Motor neuron (in vitro differentiated cells): Measurements from ENCODE around the gene RNF130. TPM values are rescaled to one million over a fixed set of nuclear protein-coding genes. Genes with fewer than 3 reads are reported as not detected.

Source experiments
- ATAC-seq, 8 experiments: fragments of 200-7000 bp; cut with Tn5 transposase; replicated peaks in 6 of 8; 2 replicates each; pipeline ENCODE4 v1.8.0; 2021; ENCODE audit warnings: mild to moderate bottlenecking in 8 of 8, moderate library complexity in 8 of 8
- H3K27ac ChIP-seq, 2 donors: fragments of 250-450 bp; sonication (Bioruptor Pico); 2 replicates each; pipeline ENCODE4 v1.9.0; 2021; ENCODE audit warnings: antibody characterized with exemption in 2 of 2, mild to moderate bottlenecking in 2 of 2, moderate library complexity in 1 of 2
- H3K4me1 ChIP-seq, 2 donors: fragments of 250-450 bp; sonication (Bioruptor Pico); replicated peaks in 1 of 2; 2 replicates each; pipeline ENCODE4 v1.6.1; 2021; ENCODE audit warnings: antibody characterized with exemption in 2 of 2, mild to moderate bottlenecking in 2 of 2, moderate library complexity in 1 of 2
- H3K4me3 ChIP-seq, 5 donors: fragments of 250-450 bp; sonication (Bioruptor Pico); 2 replicates each; pipeline ENCODE4 v1.9.0; 2021; ENCODE audit warnings: antibody characterized with exemption in 5 of 5, mild to moderate bottlenecking in 5 of 5, moderate library complexity in 4 of 5
- WGBS, 10 experiments: fragments of 450-650 bp; shearing (Covaris generic); methylation state at CpG; one replicate each; pipeline ENCODE4 v1.0.0; 2022; 5-methylcytosine and 5-hydroxymethylcytosine counted together
- in situ Hi-C, 9 experiments: fragments of 400-800 bp; cut with MboI; loops; one replicate each; pipeline ENCODE4 v1.15.0; 2021; ENCODE audit warnings: low sequenced_read_pairs in 9 of 9, low pct_unique_long_range_greater_than_20kb in 2 of 9; ENCODE audit not compliant: unreplicated experiment in 9 of 9
- total RNA-seq, 8 experiments: library from RNA; unstranded; fragments of 300-600 nt; gene quantifications; 2 replicates each; pipeline versions ENCODE4 v1.2.3 to v1.2.4, GENCODE V29; 2022

Gene RNF130
- total RNA-seq, 8 experiments from 2014 or later = 28.4 to 69.9 (median 49.5) TPM

DNA sequence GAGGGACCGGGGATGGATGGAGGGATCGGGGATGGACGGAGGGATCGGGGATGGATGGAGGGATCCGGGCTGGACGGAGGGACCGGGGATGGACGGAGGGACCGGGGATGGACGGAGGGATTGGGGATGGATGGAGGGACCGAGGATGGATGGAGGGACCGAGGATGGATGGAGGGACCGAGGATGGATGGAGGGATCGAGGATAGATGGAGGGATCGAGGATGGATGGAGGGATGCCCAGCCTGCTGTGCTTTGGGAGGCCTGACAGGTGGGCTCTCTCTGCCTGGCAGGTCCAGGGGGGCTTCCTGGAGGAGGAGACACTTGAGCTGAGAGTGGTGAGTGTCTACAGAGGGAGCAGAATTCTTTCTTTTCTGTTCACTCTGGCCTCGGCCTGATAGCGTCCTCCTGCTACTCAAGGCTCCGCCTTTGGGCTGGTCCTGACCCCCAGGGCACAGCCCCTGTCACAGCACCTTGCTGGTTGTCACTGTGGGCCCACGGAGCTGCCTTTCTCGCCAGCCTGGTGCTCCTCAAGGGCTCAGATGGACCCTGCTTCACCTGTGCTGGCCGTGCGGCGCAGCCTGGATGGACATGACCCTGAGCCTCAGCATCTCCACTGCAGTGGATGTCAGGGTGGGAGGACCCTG, 42.2 kb upstream of the RNF130 start:
- Histone ChIP-seq H3K27ac (no peak overlapping the region), H3K4me1 (peaks cover 6 to 12% of the 10 kb centered on the region in 2 donors), H3K4me3 (no peak overlapping the region)
- in situ Hi-C loops = no loop called here
- ATAC-seq = no peak
- WGBS, 10 experiments = 40 to 100% (median 100%) methylated on average over 1 to 3 of the region's 23 CpGs; no CpG with 5 or more reads in 5 of the 10 experiments

DNA sequence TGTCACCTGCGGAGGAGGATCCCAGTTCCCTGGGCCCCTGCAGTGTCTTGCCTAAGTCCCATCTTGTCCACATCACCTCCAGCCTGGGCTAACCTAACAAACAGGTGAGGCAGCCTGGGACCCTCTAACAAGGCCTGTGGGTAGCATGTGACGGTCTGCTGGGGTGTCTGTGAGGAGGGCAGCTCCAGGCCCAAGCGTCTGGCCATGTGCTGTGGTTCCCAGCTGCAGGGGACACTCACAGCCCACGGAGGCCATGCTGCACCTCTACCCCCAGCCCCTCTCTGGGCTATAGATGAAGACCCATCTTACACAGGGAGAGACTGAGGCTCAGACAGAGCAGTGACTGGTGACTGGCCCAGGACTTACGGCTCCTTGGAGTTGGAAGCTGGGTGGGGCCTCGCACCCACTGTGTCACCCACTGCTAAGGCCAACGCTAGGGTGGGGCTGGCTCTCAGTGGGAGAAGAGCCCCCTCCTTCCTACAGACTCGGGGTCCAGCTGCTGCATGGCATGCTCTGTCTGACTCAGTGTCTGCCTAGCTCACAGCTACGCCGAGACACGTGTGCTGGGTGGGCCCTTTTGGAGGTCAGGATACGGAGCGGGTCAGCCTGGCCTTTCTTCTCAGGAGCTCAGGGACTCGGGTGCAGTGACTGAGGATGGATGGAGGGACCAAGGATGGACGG, 40.8 kb upstream of the RNF130 start:
- in situ Hi-C loops = no loop called here
- Histone ChIP-seq H3K4me3 (no peak overlapping the region), H3K4me1 (peaks cover 6 to 10% of the 10 kb centered on the region in 2 donors), H3K27ac (no peak overlapping the region)
- ATAC-seq = no peak
- 33 to 80% methylated on average over 1 of the region's 15 CpGs; no CpG with 5 or more reads in 8 of the 10 experiments for WGBS, 10 experiments

DNA sequence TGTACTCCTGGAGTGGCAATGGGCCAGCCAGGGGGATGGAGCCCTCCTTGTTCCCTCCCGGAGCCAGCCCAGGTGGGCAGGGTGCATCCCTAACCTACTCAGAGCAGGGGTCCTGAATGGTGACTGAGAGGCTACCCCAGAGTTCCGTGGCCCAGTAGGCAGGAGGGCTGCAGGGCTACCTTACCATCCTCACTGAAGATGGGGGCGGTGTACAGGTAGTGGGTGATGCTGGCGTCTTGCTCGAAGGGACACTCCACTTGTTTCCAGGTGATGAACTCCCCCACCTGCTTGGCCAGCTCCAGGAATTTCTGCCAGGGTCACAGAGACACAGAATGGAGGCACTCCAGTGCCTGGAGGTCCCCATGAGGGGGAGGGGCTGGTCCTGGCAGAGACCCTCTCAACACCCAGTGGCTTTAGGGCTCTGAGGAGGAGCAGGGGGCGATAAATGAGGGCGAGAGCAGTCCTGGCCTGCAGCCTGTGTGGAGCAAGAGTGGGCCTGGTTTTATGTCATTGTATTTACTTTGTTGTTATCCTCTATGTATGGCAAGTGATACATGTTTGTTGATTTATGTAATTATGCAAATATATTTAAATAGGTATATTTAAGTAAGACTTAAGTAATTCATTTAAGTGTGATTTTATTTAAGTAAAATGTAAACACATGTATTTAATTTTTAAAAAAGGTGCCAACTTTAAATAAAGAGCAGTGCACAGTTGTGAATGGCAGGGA, 39.9 kb upstream of the RNF130 start:
- in situ Hi-C loops = no loop called here
- no peak overlapping the region for H3K4me3 ChIP-seq
- peaks cover 6 to 8% of the 10 kb centered on the region in 2 donors for H3K4me1 ChIP-seq
- no peak overlapping the region for H3K27ac ChIP-seq
- peak in 1 of 8 experiments; percentile 72 for ATAC-seq
- WGBS, 10 experiments = 53 to 100% (median 93%) methylated on average over 1 to 4 of the region's 7 CpGs; no CpG with 5 or more reads in 3 of the 10 experiments

DNA sequence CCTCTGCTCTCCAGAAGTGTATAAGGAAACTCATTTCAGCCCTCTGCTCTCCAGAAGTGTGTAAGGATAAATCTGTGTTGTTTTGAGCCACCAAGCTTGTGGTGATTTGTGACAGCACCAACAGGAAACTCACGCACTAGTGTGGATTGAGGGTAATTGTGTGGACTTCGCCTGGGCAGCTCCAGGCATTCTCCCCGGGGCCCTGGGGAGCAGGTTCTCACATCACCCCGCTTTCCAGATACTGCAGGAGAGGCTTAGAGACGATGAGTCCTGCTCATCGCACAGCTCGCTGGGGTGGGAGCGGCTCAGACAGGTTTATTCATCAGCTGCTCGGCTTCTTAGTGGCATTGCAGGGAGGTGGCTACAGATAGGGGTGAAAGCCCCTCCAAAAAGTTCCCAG, 38.4 kb upstream of the RNF130 start:
- in situ Hi-C loops = no loop called here
- no peak overlapping the region for H3K27ac ChIP-seq
- ATAC-seq = no peak
- WGBS, 10 experiments = 0 to 91% (median 51%) methylated on average over 1 to 6 of the region's 9 CpGs; no CpG with 5 or more reads in 5 of the 10 experiments
- no peak overlapping the region for H3K4me3 ChIP-seq
- H3K4me1 ChIP-seq = no peaks in the 10 kb centered on the region

DNA sequence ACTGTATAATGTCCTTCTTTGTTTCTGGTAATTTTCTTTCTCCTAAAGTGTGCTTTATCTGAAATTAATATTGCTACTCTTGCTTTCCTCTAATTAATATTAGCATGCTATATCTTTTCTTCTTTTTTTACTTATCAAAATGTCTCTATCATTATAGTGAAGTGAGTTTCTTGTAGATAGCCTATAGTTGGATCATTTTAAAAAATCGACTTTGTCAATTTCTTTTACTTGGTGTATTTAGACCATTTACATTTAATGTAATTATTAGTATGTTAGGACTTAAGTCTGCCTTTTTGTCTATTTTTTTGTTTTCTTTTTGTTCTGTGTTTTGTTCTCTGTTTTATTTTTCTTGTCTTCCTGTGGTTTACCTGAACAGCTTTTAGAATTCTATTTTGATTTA, 35.4 kb upstream of the RNF130 start:
- in situ Hi-C loops = no loop called here
- H3K4me3 ChIP-seq = no peak overlapping the region
- no peak for ATAC-seq
- H3K4me1 ChIP-seq = no peaks in the 10 kb centered on the region
- no peak overlapping the region for H3K27ac ChIP-seq
- 5 to 100% (median 80%) methylated on average over 1 of the region's 1 CpG for WGBS, 10 experiments

DNA sequence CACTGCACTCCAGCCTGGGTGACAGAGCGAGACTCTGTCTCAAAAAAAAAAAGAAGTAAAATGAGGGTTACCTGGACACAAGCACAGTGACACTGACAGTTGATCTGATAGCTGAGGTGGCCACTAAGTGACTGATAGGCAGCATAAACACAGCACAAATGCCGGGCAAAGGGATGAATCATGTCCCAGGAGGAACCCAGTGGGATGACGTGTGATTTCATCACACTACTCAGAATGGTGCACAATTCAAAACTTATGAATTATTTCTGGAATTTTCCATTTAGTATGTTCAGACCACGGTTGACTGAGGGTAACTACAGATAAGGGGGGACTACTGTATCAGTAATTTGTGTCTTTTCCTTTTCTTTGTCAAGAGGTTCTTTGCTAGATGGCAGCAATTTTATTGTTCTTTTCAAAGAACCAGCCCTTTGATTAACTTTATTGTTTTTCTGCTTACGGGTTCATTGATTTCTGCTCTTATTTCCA, 34.3 kb upstream of the RNF130 start:
- in situ Hi-C loops = no loop called here
- peak in 2 of 8 experiments; percentile 21 to 49 for ATAC-seq
- no peak overlapping the region for H3K27ac ChIP-seq
- no peaks in the 10 kb centered on the region for H3K4me1 ChIP-seq
- H3K4me3 ChIP-seq = no peak overlapping the region
- 31 to 100% (median 87%) methylated on average over 1 to 4 of the region's 5 CpGs for WGBS, 10 experiments

DNA sequence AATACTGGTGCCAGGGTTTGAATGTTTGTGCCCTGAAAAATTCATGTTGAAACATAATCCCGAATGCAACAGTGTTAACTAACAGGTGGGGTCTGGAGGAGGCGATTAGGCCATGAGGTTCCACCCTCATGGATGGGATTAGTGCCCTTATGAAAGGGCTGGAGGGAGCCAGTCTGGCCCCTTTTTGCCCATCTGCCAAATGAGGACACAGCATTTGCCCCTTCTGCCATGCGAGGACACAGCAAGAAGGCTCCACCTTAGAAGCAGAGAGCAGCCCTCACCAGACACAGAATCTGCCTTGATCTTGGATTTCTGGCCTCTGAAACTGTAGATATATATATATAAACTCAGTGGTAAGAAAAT, 32.6 kb upstream of the RNF130 start:
- in situ Hi-C loops = no loop called here
- Histone ChIP-seq H3K4me1 (no peaks in the 10 kb centered on the region), H3K4me3 (no peak overlapping the region), H3K27ac (no peak overlapping the region)
- peak in 1 of 8 experiments; percentile 31 for ATAC-seq
- WGBS, 10 experiments = 25 to 94% (median 85%) methylated on average over 1 to 2 of the region's 3 CpGs; no CpG with 5 or more reads in 2 of the 10 experiments

DNA sequence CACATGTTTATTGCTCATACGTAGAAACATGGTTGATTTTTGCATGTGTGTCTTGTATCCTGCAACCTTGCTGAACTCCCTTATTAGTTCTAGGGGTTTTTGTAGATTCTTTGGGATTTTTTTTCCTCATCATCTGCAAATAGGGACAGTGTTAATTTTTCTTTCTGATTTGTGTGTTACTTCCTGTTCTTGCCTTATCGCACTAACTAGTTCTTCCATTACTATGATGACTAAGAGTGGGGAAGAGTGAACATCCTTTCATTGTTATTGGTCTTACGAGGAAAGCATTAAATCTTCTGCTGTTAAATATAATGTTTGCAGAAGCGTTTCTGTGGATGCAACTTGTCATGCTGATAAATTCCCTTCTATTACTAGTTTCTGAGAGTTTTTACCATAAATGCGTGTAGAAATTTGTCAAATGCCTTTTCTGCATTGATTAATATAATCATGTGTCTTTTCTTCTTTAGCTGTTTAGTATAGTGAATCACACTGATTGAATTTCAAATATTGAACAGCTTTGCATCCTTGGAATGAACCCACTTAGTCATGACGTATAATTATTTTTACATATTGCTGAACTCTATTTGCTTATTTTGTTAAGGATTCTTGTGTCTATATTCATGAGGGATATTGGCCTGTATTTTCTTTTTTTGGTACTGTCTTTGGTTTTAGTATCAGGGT, 32.1 kb upstream of the RNF130 start:
- Histone ChIP-seq H3K4me3 (no peak overlapping the region), H3K4me1 (no peaks in the 10 kb centered on the region), H3K27ac (no peak overlapping the region)
- WGBS, 10 experiments = 51 to 92% (median 64%) methylated on average over 3 to 6 of the region's 6 CpGs
- peak in 3 of 8 experiments; percentile 31 to 63 (median 57) for ATAC-seq
- in situ Hi-C loops = no loop called here

DNA sequence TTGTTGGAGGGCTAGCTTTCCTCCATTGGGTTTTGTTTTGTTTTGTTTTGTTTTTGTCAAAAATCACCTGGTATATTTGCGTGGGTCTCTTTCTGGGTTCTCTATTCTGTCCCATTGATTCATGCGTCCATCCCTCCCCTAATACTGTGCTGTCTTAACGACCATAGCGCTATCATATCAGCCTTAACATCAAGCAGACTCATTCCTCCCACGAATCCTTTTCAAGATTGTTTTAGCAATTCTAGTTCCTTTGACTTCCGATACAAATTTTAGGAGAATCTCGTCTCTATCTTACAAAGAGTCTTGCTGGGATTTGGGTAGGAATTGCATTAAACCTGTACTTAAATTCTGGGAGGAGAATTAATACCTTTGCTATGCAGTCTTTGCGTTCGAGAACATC, 31.1 kb upstream of the RNF130 start:
- Histone ChIP-seq H3K4me3 (no peak overlapping the region), H3K4me1 (no peaks in the 10 kb centered on the region), H3K27ac (no peak overlapping the region)
- ATAC-seq = no peak
- in situ Hi-C loops = no loop called here
- WGBS, 10 experiments = 34 to 96% (median 75%) methylated on average over 3 to 9 of the region's 9 CpGs; no CpG with 5 or more reads in 1 of the 10 experiments

DNA sequence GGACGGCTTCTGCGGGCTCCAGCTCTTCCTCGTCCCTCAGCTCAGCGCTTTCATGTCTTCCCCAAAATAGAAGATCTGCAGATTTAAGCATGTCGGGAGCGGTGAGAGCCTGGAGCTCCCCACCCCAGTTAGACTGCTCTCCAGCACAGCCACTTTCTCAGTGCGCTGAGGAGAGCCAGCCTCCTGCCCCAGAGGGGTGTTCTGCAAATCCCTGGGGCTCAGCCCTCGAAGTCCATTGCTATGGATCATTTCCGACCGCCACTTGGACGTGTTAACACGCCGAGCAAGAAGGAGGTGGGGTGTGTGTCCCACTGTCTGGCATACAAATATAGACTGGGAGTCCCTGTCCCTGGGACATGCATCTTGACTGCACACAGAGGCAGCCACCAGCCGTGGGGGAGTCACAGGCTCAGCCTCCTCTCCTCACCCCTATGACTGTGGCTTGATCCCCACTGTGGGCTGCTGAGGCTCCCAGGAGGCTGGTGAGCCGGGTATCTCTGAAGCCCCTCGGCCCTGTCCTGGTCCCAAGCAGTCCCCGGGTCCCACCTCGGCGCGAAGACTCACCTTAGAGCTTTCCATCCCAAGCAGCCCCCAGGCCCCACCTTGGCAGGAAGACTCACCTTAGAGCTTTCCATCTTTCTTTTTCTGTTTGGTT, 30.0 kb upstream of the RNF130 start:
- in situ Hi-C loops = no loop called here
- 0 to 93% (median 70%) methylated on average over 2 to 3 of the region's 20 CpGs; no CpG with 5 or more reads in 6 of the 10 experiments for WGBS, 10 experiments
- no peak for ATAC-seq

DNA sequence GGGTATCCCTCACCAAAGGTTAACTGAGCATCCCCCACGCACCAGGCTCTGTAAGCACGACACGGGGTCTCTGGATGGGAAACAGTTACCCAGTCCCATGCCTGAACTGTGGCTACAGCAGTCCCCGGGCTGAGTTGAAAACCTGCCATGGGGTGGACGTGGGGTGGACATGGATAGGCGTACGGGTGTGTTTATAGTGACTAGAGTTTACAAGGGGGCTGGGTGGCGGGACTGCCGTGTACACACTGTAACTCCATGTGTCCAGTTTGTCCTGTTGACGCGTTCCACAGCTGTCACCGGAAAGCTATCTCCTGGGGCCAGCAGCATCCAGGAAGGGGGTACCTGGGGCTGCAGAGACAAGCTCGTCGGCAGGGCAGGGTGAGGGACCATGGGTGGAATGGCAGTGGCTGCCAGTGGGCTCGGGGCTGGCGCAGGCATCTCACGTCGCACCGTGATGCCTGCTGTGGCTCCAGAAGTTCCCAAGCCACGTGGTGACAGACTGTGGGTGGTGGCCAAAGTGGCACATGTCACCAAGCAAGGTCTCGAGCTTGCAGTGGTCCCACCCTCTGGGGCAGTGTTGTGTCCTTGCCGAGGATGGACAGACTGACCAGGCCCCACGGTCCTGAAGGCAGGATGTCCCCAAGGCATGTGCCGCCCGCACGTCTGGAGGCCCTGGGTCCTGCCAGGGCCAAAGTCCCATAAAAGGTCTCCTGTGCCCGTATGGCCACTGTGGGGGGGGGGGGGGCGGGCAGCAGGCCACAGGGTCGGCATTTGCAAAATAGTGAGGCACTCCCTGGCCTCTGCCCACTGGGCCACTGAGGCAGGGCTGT, 29.3 kb upstream of the RNF130 start:
- in situ Hi-C loops = no loop called here

More for the DNA sequence above, 30.0 kb upstream of the RNF130 start:
- Histone ChIP-seq H3K4me3 (no peak overlapping the region), H3K4me1 (no peaks in the 10 kb centered on the region), H3K27ac (no peak overlapping the region)

More for the DNA sequence above, 29.3 kb upstream of the RNF130 start:
- WGBS, 10 experiments = 73 to 94% (median 85%) methylated on average over 1 to 11 of the region's 29 CpGs; no CpG with 5 or more reads in 6 of the 10 experiments
- no peak overlapping the region for H3K4me3 ChIP-seq
- ATAC-seq = no peak
- no peak overlapping the region for H3K27ac ChIP-seq
- H3K4me1 ChIP-seq = no peaks in the 10 kb centered on the region
